Fibroblast of gingiva (primary cell): ENCODE data around the gene KRT83.

Source experiments
- DNase-seq: peaks from one replicate; pipeline ENCODE4 v3.0.0-alpha.2; 2011; ENCODE audit warnings: low read depth

The KRT83 gene

GRCh38 chr12:52320784-52321400, at the start of gene KRT83:
Gene KRT83 (minus strand): TSS chr12:52321398. CDS start chr12:52321335, 63 bp downstream.
- DNase-seq = no peak

GRCh38 chr12:52369809-52370208, 48.6 kb upstream of the KRT83 start:
- no peak for DNase-seq

- no peak for DNase-seq
Observed at GRCh38 chr12:52369211-52369610, 48.0 kb upstream of the KRT83 start.

GRCh38 chr12:52368508-52368907, 47.3 kb upstream of the KRT83 start:
- no peak for DNase-seq

GRCh38 chr12:52367876-52368275, 46.7 kb upstream of the KRT83 start:
- DNase-seq = no peak

- DNase-seq = no peak
Observed at GRCh38 chr12:52366738-52367485, 45.7 kb upstream of the KRT83 start, which contains the start of gene KRT85. Gene KRT85 (minus strand): TSS chr12:52367481. CDS start chr12:52367405, 76 bp downstream.

- DNase-seq = no peak
Observed at GRCh38 chr12:52364901-52365489, 43.8 kb upstream of the KRT83 start.

- DNase-seq = no peak
Observed at GRCh38 chr12:52364061-52364460, 42.9 kb upstream of the KRT83 start.

- no peak for DNase-seq
Observed at GRCh38 chr12:52363111-52363679, 42.0 kb upstream of the KRT83 start.

GRCh38 chr12:52362118-52362726, 41.0 kb upstream of the KRT83 start:
- DNase-seq = no peak

GRCh38 chr12:52361553-52361952, 40.4 kb upstream of the KRT83 start:
- no peak for DNase-seq

- no peak for DNase-seq
Observed at GRCh38 chr12:52360663-52361271, 39.6 kb upstream of the KRT83 start.

GRCh38 chr12:52360106-52360662, 39.0 kb upstream of the KRT83 start:
- no peak for DNase-seq

- no peak for DNase-seq
Observed at GRCh38 chr12:52359621-52360061, 38.4 kb upstream of the KRT83 start.

GRCh38 chr12:52358575-52359350, 37.6 kb upstream of the KRT83 start:
- DNase-seq = no peak

- DNase-seq = no peak
Observed at GRCh38 chr12:52356762-52357580, 35.8 kb upstream of the KRT83 start.

GRCh38 chr12:52356031-52356761, 35.0 kb upstream of the KRT83 start:
- no peak for DNase-seq

GRCh38 chr12:52355176-52355575, 34.0 kb upstream of the KRT83 start:
- DNase-seq = no peak

GRCh38 chr12:52354200-52354599, 33.0 kb upstream of the KRT83 start:
- DNase-seq = no peak
